CD14-positive monocyte (primary cell): Measurements from ENCODE around the gene APEX1. TPM values are rescaled to one million over a fixed set of nuclear protein-coding genes. Genes with fewer than 3 reads are reported as not detected.

Source experiments
- DNase-seq, 3 donors: peaks; one replicate each; pipeline ENCODE4 v3.0.0-alpha.2; 2011 to 2022
- H2AFZ ChIP-seq: 2 replicates; pipeline ENCODE4 v1.6.0; 2012; ENCODE audit warnings: mild to moderate bottlenecking, low read depth, low read length, inconsistent platforms; ENCODE audit not compliant: insufficient read depth, poor library complexity, severe bottlenecking
- H3K27ac ChIP-seq, 2 donors: 1 replicate in 1 of 2; 2 replicates in 1 of 2; pipeline ENCODE4 v1.5.1; 2012 to 2013; ENCODE audit warnings: low read length in 2 of 2, control low read depth in 1 of 2, inconsistent platforms in 1 of 2, low read depth in 1 of 2, mild to moderate bottlenecking in 1 of 2
- H3K27me3 ChIP-seq, 2 donors: one replicate each; pipeline versions ENCODE4 v1.6.0 to v1.6.1; 2011 to 2013; ENCODE audit warnings: low read length in 2 of 2; ENCODE audit not compliant: control insufficient read depth in 2 of 2, insufficient read depth in 2 of 2
- H3K36me3 ChIP-seq, 2 donors: replicated peaks in 1 of 2; 1 replicate in 1 of 2; 2 replicates in 1 of 2; pipeline versions ENCODE4 v1.5.1 to v1.6.1; 2012 to 2013; ENCODE audit warnings: low read length in 2 of 2, control low read depth in 1 of 2, inconsistent platforms in 1 of 2, mild to moderate bottlenecking in 1 of 2; ENCODE audit not compliant: insufficient read depth in 2 of 2, control insufficient read depth in 1 of 2
- H3K4me1 ChIP-seq, 2 donors: 1 replicate in 1 of 2; 2 replicates in 1 of 2; pipeline versions ENCODE4 v1.5.1 to v1.6.1; 2012 to 2013; ENCODE audit warnings: low read length in 2 of 2, control low read depth in 1 of 2, inconsistent platforms in 1 of 2, mild to moderate bottlenecking in 1 of 2, moderate library complexity in 1 of 2; ENCODE audit not compliant: insufficient read depth in 2 of 2, control insufficient read depth in 1 of 2
- H3K4me2 ChIP-seq: replicated peaks from 2 replicates; pipeline ENCODE3; 2012; ENCODE audit warnings: low read length, moderate library complexity, mild to moderate bottlenecking; ENCODE audit not compliant: poor library complexity, severe bottlenecking; ENCODE audit errors: extremely low read depth
- H3K4me3 ChIP-seq, 3 experiments: fragments of 200-600 bp in 1 of 3; sonication (generic) in 1 of 3; replicated peaks in 1 of 3; 1 replicate in 2 of 3; 2 replicates in 1 of 3; pipeline ENCODE4 v1.5.1; 2011 to 2013; ENCODE audit warnings: low read length in 3 of 3, mild to moderate bottlenecking in 3 of 3, control low read depth in 2 of 3, low read depth in 2 of 3, inconsistent platforms in 1 of 3, moderate library complexity in 1 of 3
- H3K79me2 ChIP-seq: 2 replicates; pipeline ENCODE4 v1.6.0; 2012; ENCODE audit warnings: mild to moderate bottlenecking, control low read depth, inconsistent platforms, low read length, moderate library complexity; ENCODE audit not compliant: insufficient read depth
- H3K9ac ChIP-seq: 2 replicates; pipeline ENCODE4 v1.6.0; 2017; ENCODE audit warnings: low read length, mild to moderate bottlenecking; ENCODE audit not compliant: insufficient read depth, poor library complexity, severe bottlenecking
- H3K9me3 ChIP-seq, 2 donors: replicated peaks in 1 of 2; 1 replicate in 1 of 2; 2 replicates in 1 of 2; pipeline versions ENCODE4 v1.5.1 to v1.6.1; 2012 to 2013; ENCODE audit warnings: low read length in 2 of 2, control low read depth in 1 of 2; ENCODE audit not compliant: control insufficient read depth in 1 of 2, insufficient read depth in 1 of 2
- H4K20me1 ChIP-seq: 2 replicates; pipeline ENCODE4 v1.6.0; 2012; ENCODE audit warnings: mild to moderate bottlenecking, low read length, control low read depth, moderate library complexity; ENCODE audit not compliant: insufficient read depth
- H3K27ac Mint-ChIP-seq, 7 donors: one replicate each; pipeline ENCODE4 v1.8.0; 2020; ENCODE audit warnings: mild to moderate bottlenecking in 7 of 7, mixed read lengths in 7 of 7, moderate library complexity in 6 of 7, inconsistent platforms in 2 of 7
- H3K27me3 Mint-ChIP-seq, 3 donors: one replicate each; pipeline ENCODE4 v1.8.0; 2021 to 2022; ENCODE audit warnings: low read depth in 3 of 3, mild to moderate bottlenecking in 3 of 3, mixed read lengths in 3 of 3, moderate library complexity in 3 of 3, inconsistent platforms in 1 of 3
- H3K36me3 Mint-ChIP-seq, 2 donors: one replicate each; pipeline ENCODE4 v1.8.0; 2020; ENCODE audit warnings: mixed read lengths in 2 of 2, inconsistent platforms in 1 of 2, mild to moderate bottlenecking in 1 of 2
- H3K4me1 Mint-ChIP-seq: one replicate; pipeline ENCODE4 v1.8.0; 2020; ENCODE audit warnings: mild to moderate bottlenecking, mixed read lengths
- H3K4me3 Mint-ChIP-seq, 2 donors: one replicate each; pipeline ENCODE4 v1.8.0; 2020; ENCODE audit warnings: mild to moderate bottlenecking in 2 of 2, mixed read lengths in 2 of 2, moderate library complexity in 1 of 2
- H3K9me3 Mint-ChIP-seq, 7 donors: one replicate each; pipeline ENCODE4 v1.8.0; 2020 to 2022; ENCODE audit warnings: mixed read lengths in 7 of 7, mild to moderate bottlenecking in 6 of 7, moderate library complexity in 6 of 7, inconsistent platforms in 2 of 7
- WGBS: methylation state at CpG from one replicate; pipeline ENCODE4 v1.1.5; 2013; ENCODE audit warnings: missing lambda C conversion rate; ENCODE audit not compliant: insufficient coverage; 5-methylcytosine and 5-hydroxymethylcytosine counted together
- intact Hi-C, 2 donors: fragments of 100-400 bp; cut with micrococcal nuclease; formaldehyde crosslinking; loops; one replicate each; pipeline versions ENCODE4 v1.15.0 to v1.15.1; 2023
- polyA plus RNA-seq, 3 donors: library from polyadenylated mRNA; depleted of rRNA in 1 of 3; unstranded in 2 of 3; stranded (reverse) in 1 of 3; fragments of 300-500 nt in 2 of 3; fragments of >200 nt in 1 of 3; fragmentation: Illumina TruSeq in 2 of 3; gene quantifications; 1 replicate in 2 of 3; 2 replicates in 1 of 3; pipeline ENCODE4 v1.2.3, GENCODE V29; 2012 to 2021
- TF ChIP-seq, protein P1 (sequence below): fragments of 200-600 bp; IDR thresholded peaks from one replicate; pipeline ENCODE4 v1.8.0; 2022; ENCODE audit warnings: antibody characterized with exemption, mild to moderate bottlenecking

APEX1 gene
- polyA plus RNA-seq, 3 donors: 69.7 to 208 (median 85.4) TPM

- Histone ChIP-seq H3K4me3 (no peak overlapping the region), H3K27me3 (no peaks in the 10 kb centered on the region), H3K4me2 (no peak overlapping the region), H3K9ac (no peak overlapping the region), H3K9me3 (no peaks in the 10 kb centered on the region), H4K20me1 (no peaks in the 10 kb centered on the region), H3K36me3 (peaks cover 6 to 21% of the 10 kb centered on the region in 2 donors), H2AFZ (no peak overlapping the region), H3K4me1 (peaks cover 16 to 18% of the 10 kb centered on the region in 2 donors), H3K79me2 (no peaks in the 10 kb centered on the region), H3K27ac (no peak overlapping the region)
- no peak overlapping the region for H3K4me3 Mint-ChIP-seq
- peaks cover 19 to 29% of the 10 kb centered on the region in 2 donors for H3K36me3 Mint-ChIP-seq
- TF ChIP-seq, protein P1, sequence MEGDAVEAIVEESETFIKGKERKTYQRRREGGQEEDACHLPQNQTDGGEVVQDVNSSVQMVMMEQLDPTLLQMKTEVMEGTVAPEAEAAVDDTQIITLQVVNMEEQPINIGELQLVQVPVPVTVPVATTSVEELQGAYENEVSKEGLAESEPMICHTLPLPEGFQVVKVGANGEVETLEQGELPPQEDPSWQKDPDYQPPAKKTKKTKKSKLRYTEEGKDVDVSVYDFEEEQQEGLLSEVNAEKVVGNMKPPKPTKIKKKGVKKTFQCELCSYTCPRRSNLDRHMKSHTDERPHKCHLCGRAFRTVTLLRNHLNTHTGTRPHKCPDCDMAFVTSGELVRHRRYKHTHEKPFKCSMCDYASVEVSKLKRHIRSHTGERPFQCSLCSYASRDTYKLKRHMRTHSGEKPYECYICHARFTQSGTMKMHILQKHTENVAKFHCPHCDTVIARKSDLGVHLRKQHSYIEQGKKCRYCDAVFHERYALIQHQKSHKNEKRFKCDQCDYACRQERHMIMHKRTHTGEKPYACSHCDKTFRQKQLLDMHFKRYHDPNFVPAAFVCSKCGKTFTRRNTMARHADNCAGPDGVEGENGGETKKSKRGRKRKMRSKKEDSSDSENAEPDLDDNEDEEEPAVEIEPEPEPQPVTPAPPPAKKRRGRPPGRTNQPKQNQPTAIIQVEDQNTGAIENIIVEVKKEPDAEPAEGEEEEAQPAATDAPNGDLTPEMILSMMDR: no peak
- H3K4me1 Mint-ChIP-seq: peaks cover 20% of the 10 kb centered on the region
- H3K9me3 Mint-ChIP-seq: no peaks in the 10 kb centered on the region
- H3K27ac Mint-ChIP-seq: no peak overlapping the region
- H3K27me3 Mint-ChIP-seq: peaks cover 0 to 2% (median 0%) of the 10 kb centered on the region in 3 donors
- no peak for DNase-seq
- WGBS: 100% methylated on average over 1 of the region's 5 CpGs
- intact Hi-C loops: no loop called here
Observed at GRCh38 chr14:20482382-20482781, 27.4 kb downstream of the APEX1 start.

- Histone ChIP-seq H4K20me1 (no peaks in the 10 kb centered on the region), H3K4me2 (no peak overlapping the region), H3K9ac (no peak overlapping the region), H2AFZ (no peak overlapping the region), H3K79me2 (no peaks in the 10 kb centered on the region), H3K9me3 (no peaks in the 10 kb centered on the region), H3K27ac (no peak overlapping the region), H3K4me1 (peaks cover 30 to 36% of the 10 kb centered on the region in 2 donors), H3K36me3 (no peaks in the 10 kb centered on the region), H3K27me3 (no peaks in the 10 kb centered on the region), H3K4me3 (no peak overlapping the region)
- no peak for DNase-seq
- Mint-ChIP-seq H3K27me3 (peaks cover 0 to 2% (median 0%) of the 10 kb centered on the region in 3 donors), H3K4me1 (peaks cover 37% of the 10 kb centered on the region), H3K27ac (no peak overlapping the region), H3K36me3 (peaks cover 0 to 3% of the 10 kb centered on the region in 2 donors), H3K9me3 (no peaks in the 10 kb centered on the region), H3K4me3 (no peak overlapping the region)
- intact Hi-C loops: loop anchor here in 1 of 2 donors (5.0 kb wide), 1 partner anchor 54 kb away; no protein-coding TSS in a partner anchor
- 80% methylated on average over 6 of the region's 7 CpGs for WGBS
- TF ChIP-seq, protein P1: no peak
Observed at GRCh38 chr14:20485900-20486299, 30.9 kb downstream of the APEX1 start.
